ENCODE data around the gene GATA2. TPM values are rescaled to one million over a fixed set of nuclear protein-coding genes. Genes with fewer than 3 reads are reported as not detected.
A peak's percentile ranks its signal among the peaks of the same experiment; 100 is the strongest.

GATA2 gene
- total RNA-seq, 1 experiment from 2014 or later, result 12.5 TPM

- peaks cover 28% of the 10 kb centered on the region for H3K36me3 Mint-ChIP-seq (ENCODE audit: insufficient read depth, unreplicated experiment)
- CTCF ChIA-PET, result interaction anchor here (0.7 to 0.9 kb wide), 2 partner anchors 73 to 193 kb away, joined by 3 to 4 read pairs; no protein-coding TSS in a partner anchor
- Histone ChIP-seq H3K36me3 (ENCODE audit: control insufficient read depth, insufficient read depth, low read length) (no peaks in the 10 kb centered on the region), H3K27me3 (replicated peaks; ENCODE audit: control insufficient read depth, insufficient read depth, low read length) (no peaks in the 10 kb centered on the region), H3K4me3 (ENCODE audit: low read depth, low read length) (no peak overlapping the region), H3K4me1 (peaks cover 15% of the 10 kb centered on the region), H3K9me3 (no peaks in the 10 kb centered on the region)
- no peak for DNase-seq
- intact Hi-C loops (cut with micrococcal nuclease; ENCODE audit: unreplicated experiment), result loop anchor here (5.0 kb wide), 1 partner anchor 402 kb away; no protein-coding TSS in a partner anchor
- H3K27me3 Mint-ChIP-seq (ENCODE audit: insufficient read depth, unreplicated experiment), result no peaks in the 10 kb centered on the region
- BruUV-seq (replicated peaks), result no TSS peak
- TF ChIP-seq, protein P1, sequence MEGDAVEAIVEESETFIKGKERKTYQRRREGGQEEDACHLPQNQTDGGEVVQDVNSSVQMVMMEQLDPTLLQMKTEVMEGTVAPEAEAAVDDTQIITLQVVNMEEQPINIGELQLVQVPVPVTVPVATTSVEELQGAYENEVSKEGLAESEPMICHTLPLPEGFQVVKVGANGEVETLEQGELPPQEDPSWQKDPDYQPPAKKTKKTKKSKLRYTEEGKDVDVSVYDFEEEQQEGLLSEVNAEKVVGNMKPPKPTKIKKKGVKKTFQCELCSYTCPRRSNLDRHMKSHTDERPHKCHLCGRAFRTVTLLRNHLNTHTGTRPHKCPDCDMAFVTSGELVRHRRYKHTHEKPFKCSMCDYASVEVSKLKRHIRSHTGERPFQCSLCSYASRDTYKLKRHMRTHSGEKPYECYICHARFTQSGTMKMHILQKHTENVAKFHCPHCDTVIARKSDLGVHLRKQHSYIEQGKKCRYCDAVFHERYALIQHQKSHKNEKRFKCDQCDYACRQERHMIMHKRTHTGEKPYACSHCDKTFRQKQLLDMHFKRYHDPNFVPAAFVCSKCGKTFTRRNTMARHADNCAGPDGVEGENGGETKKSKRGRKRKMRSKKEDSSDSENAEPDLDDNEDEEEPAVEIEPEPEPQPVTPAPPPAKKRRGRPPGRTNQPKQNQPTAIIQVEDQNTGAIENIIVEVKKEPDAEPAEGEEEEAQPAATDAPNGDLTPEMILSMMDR (IDR thresholded peaks at IDR 0.05; ENCODE audit: insufficient read depth in 1 of 2, low read depth in 1 of 2, low read length in 1 of 2, severe bottlenecking in 1 of 2, unreplicated experiment in 1 of 2), result no peak
- H3K4me3 Mint-ChIP-seq (ENCODE audit: unreplicated experiment), result no peak overlapping the region
- no peaks in the 10 kb centered on the region for H3K9me3 Mint-ChIP-seq (ENCODE audit: unreplicated experiment)
- POLR2A ChIA-PET, result no interaction called here
- H3K27ac Mint-ChIP-seq (ENCODE audit: unreplicated experiment), result no peak overlapping the region
- peaks cover 11% of the 10 kb centered on the region for H3K4me1 Mint-ChIP-seq (ENCODE audit: low read depth, unreplicated experiment)
Measured at GRCh38 chr3:128499724-128500275, 6.8 kb upstream of the GATA2 start.

GRCh38 chr3:128498901-128499530 lies 6.0 kb upstream of the GATA2 start:
- no peaks in the 10 kb centered on the region for H3K36me3 ChIP-seq (ENCODE audit: control insufficient read depth, insufficient read depth, low read length)
- TF ChIP-seq, protein P1 (IDR thresholded peaks at IDR 0.05; ENCODE audit: insufficient read depth in 1 of 2, low read depth in 1 of 2, low read length in 1 of 2, severe bottlenecking in 1 of 2, unreplicated experiment in 1 of 2), result no peak
- no peaks in the 10 kb centered on the region for H3K9me3 Mint-ChIP-seq (ENCODE audit: unreplicated experiment)
- peaks cover 13% of the 10 kb centered on the region for H3K4me1 Mint-ChIP-seq (ENCODE audit: low read depth, unreplicated experiment)
- H3K27me3 Mint-ChIP-seq (ENCODE audit: insufficient read depth, unreplicated experiment), result no peaks in the 10 kb centered on the region
- no peaks in the 10 kb centered on the region for H3K27me3 ChIP-seq (replicated peaks; ENCODE audit: control insufficient read depth, insufficient read depth, low read length)
- H3K4me3 Mint-ChIP-seq (ENCODE audit: unreplicated experiment), result peak overlapping the region; percentile 49
- intact Hi-C loops (cut with micrococcal nuclease; ENCODE audit: unreplicated experiment), result no loop called here
- peaks cover 8% of the 10 kb centered on the region; the same call in 1 of the 2 replicates for H3K4me1 ChIP-seq
- H3K36me3 Mint-ChIP-seq (ENCODE audit: insufficient read depth, unreplicated experiment), result peaks cover 31% of the 10 kb centered on the region
- no peaks in the 10 kb centered on the region for H3K9me3 ChIP-seq
- BruUV-seq (replicated peaks), result no TSS peak
- ChIA-PET POLR2A (no interaction called here), CTCF (interaction anchor here (0.7 to 0.9 kb wide), 2 partner anchors 72 to 192 kb away, joined by 3 to 4 read pairs; no protein-coding TSS in a partner anchor)
- DNase-seq, result no peak
- H3K27ac Mint-ChIP-seq (ENCODE audit: unreplicated experiment), result no peak overlapping the region
- no peak overlapping the region for H3K4me3 ChIP-seq (ENCODE audit: low read depth, low read length)

DNA sequence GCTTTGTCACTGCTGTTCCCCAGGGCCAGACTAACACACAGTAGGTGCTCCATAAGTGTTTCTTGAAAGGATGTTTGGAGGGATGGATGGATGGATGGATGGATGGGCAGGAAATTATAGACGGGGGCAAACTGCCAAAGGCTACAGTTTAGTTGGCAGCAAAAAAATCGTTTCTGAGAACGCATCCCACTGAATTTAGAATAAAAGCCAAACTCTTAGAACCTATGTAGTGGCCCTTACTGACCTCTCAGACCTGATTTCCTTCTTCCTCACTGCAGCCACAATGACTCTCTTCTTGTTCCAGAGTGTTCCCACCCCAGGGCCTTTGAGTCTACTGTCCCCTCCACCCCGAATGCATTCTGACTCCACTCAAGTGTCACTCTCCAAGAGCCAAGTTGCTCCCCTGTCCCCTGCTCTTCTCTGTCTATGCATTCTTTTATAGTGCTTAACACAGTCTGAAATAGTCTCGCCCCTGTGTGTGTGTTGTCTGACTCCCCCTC lies 5.2 kb upstream of the GATA2 start:
- no peaks in the 10 kb centered on the region for H3K9me3 ChIP-seq
- Mint-ChIP-seq H3K9me3 (ENCODE audit: unreplicated experiment) (no peaks in the 10 kb centered on the region), H3K4me3 (ENCODE audit: unreplicated experiment) (peak overlapping the region; percentile 49), H3K36me3 (ENCODE audit: insufficient read depth, unreplicated experiment) (peaks cover 25% of the 10 kb centered on the region), H3K27ac (ENCODE audit: unreplicated experiment) (no peak overlapping the region), H3K27me3 (ENCODE audit: insufficient read depth, unreplicated experiment) (no peaks in the 10 kb centered on the region), H3K4me1 (ENCODE audit: low read depth, unreplicated experiment) (peaks cover 13% of the 10 kb centered on the region)
- TF ChIP-seq, protein P1 (IDR thresholded peaks at IDR 0.05; ENCODE audit: insufficient read depth in 1 of 2, low read depth in 1 of 2, low read length in 1 of 2, severe bottlenecking in 1 of 2, unreplicated experiment in 1 of 2), result peak in 1 of 2 experiments; percentile 14
- no peak for DNase-seq
- no TSS peak for BruUV-seq (replicated peaks)
- ChIA-PET POLR2A (interaction anchor here (1.0 kb wide), 1 partner anchor 73 kb away, joined by 3 read pairs; no protein-coding TSS in a partner anchor), CTCF (interaction anchor here (1.0 kb wide), 5 partner anchors 10 to 191 kb away, joined by 4 to 16 read pairs (median 6); no protein-coding TSS in a partner anchor)
- no peaks in the 10 kb centered on the region for H3K27me3 ChIP-seq (replicated peaks; ENCODE audit: control insufficient read depth, insufficient read depth, low read length)
- no peaks in the 10 kb centered on the region for H3K36me3 ChIP-seq (ENCODE audit: control insufficient read depth, insufficient read depth, low read length)
- intact Hi-C loops (cut with micrococcal nuclease; ENCODE audit: unreplicated experiment), result no loop called here
- no peak overlapping the region for H3K4me3 ChIP-seq (ENCODE audit: low read depth, low read length)
- peaks cover 8% of the 10 kb centered on the region; the same call in 1 of the 2 replicates for H3K4me1 ChIP-seq

Data from Caco-2 (cell line).